Measurements from ENCODE around the gene PTPA. TPM values are rescaled to one million over a fixed set of nuclear protein-coding genes. Genes with fewer than 3 reads are reported as not detected.
A peak's percentile ranks its signal among the peaks of the same experiment; 100 is the strongest.

PTPA gene
- total and polyA plus RNA-seq, 9 of the 15 experiments (the other 6 are each of a cell fraction or from before 2014, with no cell fraction given), result 1.7 to 121 (median 72.6) TPM

DNA sequence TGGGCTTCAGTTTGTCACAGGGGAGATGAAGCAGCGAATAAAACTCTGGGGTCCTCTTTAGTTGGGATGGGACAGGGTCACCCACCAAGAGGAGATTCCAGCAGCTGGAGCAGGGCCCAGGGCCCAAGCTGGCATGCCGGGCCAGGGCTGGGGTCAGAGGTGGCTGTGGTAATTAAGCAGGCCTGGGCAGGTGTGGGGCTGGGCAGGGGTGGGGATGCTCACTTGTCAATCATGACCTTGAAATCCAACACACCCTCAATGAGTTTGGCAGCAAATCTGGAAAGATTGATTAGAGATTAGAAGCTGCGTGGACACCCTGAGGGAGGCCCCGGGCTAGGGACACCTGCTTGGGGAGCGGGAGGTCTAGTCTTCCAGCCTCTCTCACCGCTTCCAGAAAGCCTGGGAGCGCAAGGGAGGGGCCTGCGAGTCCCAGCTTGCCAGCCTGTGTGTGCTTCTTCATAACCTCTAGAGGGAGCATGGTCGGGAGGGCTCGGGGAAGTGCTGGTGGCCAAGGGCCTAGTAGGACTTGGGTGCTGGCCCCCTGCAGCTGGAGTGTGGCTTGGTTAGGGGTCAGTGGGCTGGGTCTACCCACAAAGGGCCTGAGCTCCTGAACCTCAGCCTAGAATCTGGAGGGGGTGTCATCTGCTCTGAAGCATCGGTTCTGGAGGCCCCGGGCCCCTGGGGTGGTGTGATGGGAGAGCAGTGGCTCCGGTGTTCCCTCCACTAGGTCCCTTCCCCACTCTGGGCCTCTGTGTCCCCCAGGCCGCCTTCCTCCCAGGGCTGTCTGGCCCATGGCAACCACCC, 8.2 kb upstream of the PTPA start (continued):
- TF ChIP-seq CTCF (IDR thresholded peaks at IDR 0.05 in 2 of 3, conservative IDR thresholded peaks at IDR 0.05 in 1 of 3; ENCODE audit: insufficient read depth in 2 of 3, low read depth in 1 of 3, low read length in 3 of 3) (peak; percentile 75 to 87 (median 75)), ZNF232 (CRISPR knock-in tag; IDR thresholded peaks at IDR 0.05) (no peak), HDGF (IDR thresholded peaks at IDR 0.05) (no peak), SMARCB1 (IDR thresholded peaks at IDR 0.05; ENCODE audit: insufficient read length, low read depth) (no peak), ETS2 (tag; IDR thresholded peaks at IDR 0.05; ENCODE audit: borderline replicate concordance, poor library complexity, severe bottlenecking) (no peak), ARHGAP35 (IDR thresholded peaks at IDR 0.05; ENCODE audit: partially characterized antibody) (no peak), ZNF431 (CRISPR knock-in tag; IDR thresholded peaks at IDR 0.05) (no peak), PHTF2 (CRISPR knock-in tag; IDR thresholded peaks at IDR 0.05) (no peak), ELF4 (CRISPR knock-in tag; IDR thresholded peaks at IDR 0.05) (no peak), RBM15 (IDR thresholded peaks at IDR 0.05; ENCODE audit: insufficient read depth, low read length) (no peak), HDAC8 (tag; IDR thresholded peaks at IDR 0.05) (no peak), ZNF263 (CRISPR knock-in tag; IDR thresholded peaks at IDR 0.05; ENCODE audit: borderline replicate concordance) (no peak), FOXJ3 (CRISPR knock-in tag; IDR thresholded peaks at IDR 0.05) (no peak)
- TF ChIP-seq, protein P1, sequence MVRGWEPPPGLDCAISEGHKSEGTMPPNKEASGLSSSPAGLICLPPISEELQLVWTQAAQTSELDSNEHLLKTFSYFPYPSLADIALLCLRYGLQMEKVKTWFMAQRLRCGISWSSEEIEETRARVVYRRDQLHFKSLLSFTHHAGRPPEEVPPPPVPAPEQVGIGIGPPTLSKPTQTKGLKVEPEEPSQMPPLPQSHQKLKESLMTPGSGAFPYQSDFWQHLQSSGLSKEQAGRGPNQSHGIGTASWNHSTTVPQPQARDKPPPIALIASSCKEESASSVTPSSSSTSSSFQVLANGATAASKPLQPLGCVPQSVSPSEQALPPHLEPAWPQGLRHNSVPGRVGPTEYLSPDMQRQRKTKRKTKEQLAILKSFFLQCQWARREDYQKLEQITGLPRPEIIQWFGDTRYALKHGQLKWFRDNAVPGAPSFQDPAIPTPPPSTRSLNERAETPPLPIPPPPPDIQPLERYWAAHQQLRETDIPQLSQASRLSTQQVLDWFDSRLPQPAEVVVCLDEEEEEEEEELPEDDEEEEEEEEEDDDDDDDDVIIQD (CRISPR knock-in tag; IDR thresholded peaks at IDR 0.05), result 0 out of 2 replicates have a peak, but pooled peaks have one; percentile 55
- TF ChIP-seq, protein P2, sequence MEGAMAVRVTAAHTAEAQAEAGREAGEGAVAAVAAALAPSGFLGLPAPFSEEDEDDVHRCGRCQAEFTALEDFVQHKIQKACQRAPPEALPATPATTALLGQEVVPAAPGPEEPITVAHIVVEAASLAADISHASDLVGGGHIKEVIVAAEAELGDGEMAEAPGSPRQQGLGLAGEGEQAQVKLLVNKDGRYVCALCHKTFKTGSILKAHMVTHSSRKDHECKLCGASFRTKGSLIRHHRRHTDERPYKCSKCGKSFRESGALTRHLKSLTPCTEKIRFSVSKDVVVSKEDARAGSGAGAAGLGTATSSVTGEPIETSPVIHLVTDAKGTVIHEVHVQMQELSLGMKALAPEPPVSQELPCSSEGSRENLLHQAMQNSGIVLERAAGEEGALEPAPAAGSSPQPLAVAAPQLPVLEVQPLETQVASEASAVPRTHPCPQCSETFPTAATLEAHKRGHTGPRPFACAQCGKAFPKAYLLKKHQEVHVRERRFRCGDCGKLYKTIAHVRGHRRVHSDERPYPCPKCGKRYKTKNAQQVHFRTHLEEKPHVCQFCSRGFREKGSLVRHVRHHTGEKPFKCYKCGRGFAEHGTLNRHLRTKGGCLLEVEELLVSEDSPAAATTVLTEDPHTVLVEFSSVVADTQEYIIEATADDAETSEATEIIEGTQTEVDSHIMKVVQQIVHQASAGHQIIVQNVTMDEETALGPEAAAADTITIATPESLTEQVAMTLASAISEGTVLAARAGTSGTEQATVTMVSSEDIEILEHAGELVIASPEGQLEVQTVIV (CRISPR knock-in tag; IDR thresholded peaks at IDR 0.05; ENCODE audit: borderline replicate concordance), result no peak
- TF ChIP-seq, protein P3, sequence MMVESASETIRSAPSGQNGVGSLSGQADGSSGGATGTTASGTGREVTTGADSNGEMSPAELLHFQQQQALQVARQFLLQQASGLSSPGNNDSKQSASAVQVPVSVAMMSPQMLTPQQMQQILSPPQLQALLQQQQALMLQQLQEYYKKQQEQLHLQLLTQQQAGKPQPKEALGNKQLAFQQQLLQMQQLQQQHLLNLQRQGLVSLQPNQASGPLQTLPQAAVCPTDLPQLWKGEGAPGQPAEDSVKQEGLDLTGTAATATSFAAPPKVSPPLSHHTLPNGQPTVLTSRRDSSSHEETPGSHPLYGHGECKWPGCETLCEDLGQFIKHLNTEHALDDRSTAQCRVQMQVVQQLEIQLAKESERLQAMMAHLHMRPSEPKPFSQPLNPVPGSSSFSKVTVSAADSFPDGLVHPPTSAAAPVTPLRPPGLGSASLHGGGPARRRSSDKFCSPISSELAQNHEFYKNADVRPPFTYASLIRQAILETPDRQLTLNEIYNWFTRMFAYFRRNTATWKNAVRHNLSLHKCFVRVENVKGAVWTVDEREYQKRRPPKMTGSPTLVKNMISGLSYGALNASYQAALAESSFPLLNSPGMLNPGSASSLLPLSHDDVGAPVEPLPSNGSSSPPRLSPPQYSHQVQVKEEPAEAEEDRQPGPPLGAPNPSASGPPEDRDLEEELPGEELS (CRISPR knock-in tag; IDR thresholded peaks at IDR 0.05; ENCODE audit: borderline replicate concordance), result no peak
- TF ChIP-seq, protein P4, sequence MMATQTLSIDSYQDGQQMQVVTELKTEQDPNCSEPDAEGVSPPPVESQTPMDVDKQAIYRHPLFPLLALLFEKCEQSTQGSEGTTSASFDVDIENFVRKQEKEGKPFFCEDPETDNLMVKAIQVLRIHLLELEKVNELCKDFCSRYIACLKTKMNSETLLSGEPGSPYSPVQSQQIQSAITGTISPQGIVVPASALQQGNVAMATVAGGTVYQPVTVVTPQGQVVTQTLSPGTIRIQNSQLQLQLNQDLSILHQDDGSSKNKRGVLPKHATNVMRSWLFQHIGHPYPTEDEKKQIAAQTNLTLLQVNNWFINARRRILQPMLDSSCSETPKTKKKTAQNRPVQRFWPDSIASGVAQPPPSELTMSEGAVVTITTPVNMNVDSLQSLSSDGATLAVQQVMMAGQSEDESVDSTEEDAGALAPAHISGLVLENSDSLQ (IDR thresholded peaks at IDR 0.05), result peak; percentile 62
